Prostate gland (tissue), 2 donors: ENCODE measurements around the gene NUFIP2. TPM values are rescaled to one million over a fixed set of nuclear protein-coding genes. Genes with fewer than 3 reads are reported as not detected.
A peak's percentile ranks its signal among the peaks of the same experiment; 100 is the strongest.

Experiments used
- DNase-seq: peaks from one replicate; pipeline ENCODE4 v3.0.0-alpha.2; 2019; ENCODE audit warnings: low spot score
- H3K27ac ChIP-seq, 2 donors: fragments of 200-600 bp; sonication (generic); 2 replicates each; pipeline ENCODE4 v1.5.1; 2017 to 2019
- H3K27me3 ChIP-seq: fragments of 200-600 bp; sonication (generic); replicated peaks from 2 replicates; pipeline ENCODE4 v1.5.1; 2019; ENCODE audit not compliant: insufficient read depth
- H3K36me3 ChIP-seq, 2 donors: fragments of 200-600 bp; sonication (generic); 1 replicate in 1 of 2; 2 replicates in 1 of 2; pipeline versions ENCODE4 v1.5.1 to v1.8.1; 2017 to 2019
- H3K4me1 ChIP-seq: fragments of 200-600 bp; sonication (generic); replicated peaks from 2 replicates; pipeline ENCODE4 v1.5.1; 2019
- H3K4me3 ChIP-seq, 2 donors: fragments of 200-600 bp; sonication (generic); 2 replicates each; pipeline ENCODE4 v1.5.1; 2017 to 2019
- H3K9me3 ChIP-seq: fragments of 200-600 bp; sonication (generic); 2 replicates; pipeline ENCODE4 v1.5.1; 2017
- POLR2A ChIP-seq: fragments of 450-650 bp; IDR thresholded peaks from one replicate; pipeline ENCODE4 v1.6.1; 2016; ENCODE audit warnings: antibody characterized with exemption, mild to moderate bottlenecking
- POLR2AphosphoS5 ChIP-seq: sonication (generic); formaldehyde crosslinking; IDR thresholded peaks from one replicate; pipeline ENCODE4 v1.6.1; 2017; ENCODE audit warnings: antibody characterized with exemption
- WGBS: methylation state at CpG from one replicate; pipeline ENCODE4 v1.1.5; 2018; 5-methylcytosine and 5-hydroxymethylcytosine counted together
- intact Hi-C: fragments of 100-400 bp; cut with DNase I; formaldehyde crosslinking; loops from one replicate; pipeline ENCODE4 v1.14.2; 2022
- total RNA-seq, 2 donors: library from RNA; depleted of rRNA; stranded (reverse); fragments of >200 nt; gene quantifications; one replicate each; pipeline ENCODE4 v1.1.0, GENCODE V29; 2016
- TF ChIP-seq, protein P1 (sequence below), 4 experiments: fragments of 200-600 bp in 2 of 4; fragments of 450-650 bp in 2 of 4; sonication (generic) in 2 of 4; IDR thresholded peaks; 1 replicate in 3 of 4; 2 replicates in 1 of 4; pipeline ENCODE4 v1.5.1; 2016 to 2019; ENCODE audit warnings: antibody characterized with exemption in 4 of 4, mild to moderate bottlenecking in 2 of 4, moderate library complexity in 2 of 4

The NUFIP2 gene
- total RNA-seq, 2 donors from 2014 or later, result 21.1 to 30.6 TPM

DNA sequence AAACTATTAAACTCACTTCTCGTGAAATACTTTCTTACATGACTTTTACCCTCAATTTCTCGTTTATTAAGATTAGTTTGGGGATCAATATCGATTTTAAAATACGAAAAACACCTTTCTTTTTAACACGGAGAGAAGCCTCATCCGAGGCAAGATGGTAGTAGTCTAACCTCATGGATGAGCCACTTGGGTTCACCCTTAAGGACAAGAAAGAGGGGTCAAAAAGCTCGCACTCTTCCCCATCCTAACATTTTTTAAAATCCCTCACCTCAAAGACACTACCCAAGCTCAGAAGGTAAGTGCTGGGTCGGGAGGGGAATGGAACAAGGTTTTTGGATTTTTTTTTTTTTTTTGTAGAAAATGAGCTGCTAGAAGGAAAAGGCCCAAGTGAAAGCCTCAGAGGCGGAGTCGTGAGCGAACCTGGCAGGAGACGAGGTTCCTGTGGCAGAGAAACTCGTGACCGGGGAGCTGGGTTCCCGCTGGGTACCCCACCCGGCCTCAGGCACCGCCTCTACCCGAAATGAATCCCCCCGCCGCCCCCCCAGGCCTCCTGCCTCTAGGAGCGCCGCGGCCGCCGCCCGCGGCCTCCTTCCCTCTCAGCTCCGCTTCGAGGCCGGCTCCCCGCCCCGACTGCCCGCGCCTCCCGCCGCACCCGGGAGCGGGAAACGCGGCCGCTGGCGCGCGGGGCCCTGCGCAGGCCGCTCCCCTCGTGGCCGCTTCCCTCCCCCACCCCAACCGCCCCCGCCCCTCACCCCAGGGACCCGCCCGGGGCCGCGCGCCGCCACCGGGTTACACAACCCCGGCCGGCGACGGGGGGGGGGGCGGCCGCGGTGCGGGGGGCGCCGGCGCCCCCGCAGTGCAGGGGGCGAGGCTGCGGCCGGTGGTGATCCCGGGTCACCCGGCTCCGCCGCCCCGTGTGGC is 1.6 kb downstream of the NUFIP2 start:
- H3K27ac ChIP-seq, result peak overlapping the region; percentile 92 to 99
- H3K4me1 ChIP-seq, result peaks cover 6% of the 10 kb centered on the region
- no peaks in the 10 kb centered on the region for H3K27me3 ChIP-seq
- intact Hi-C loops, result loop anchor here (2.0 to 5.0 kb wide), 2 partner anchors 40 to 144 kb away; no protein-coding TSS in a partner anchor
- WGBS, result under 1% methylated on average over 37 of the region's 77 CpGs
- peak overlapping the region; percentile 72 to 92 for H3K4me3 ChIP-seq
- DNase-seq, result peak; percentile 66
- TF ChIP-seq POLR2A (no peak), POLR2AphosphoS5 (peak; percentile 40)
- TF ChIP-seq, protein P1, sequence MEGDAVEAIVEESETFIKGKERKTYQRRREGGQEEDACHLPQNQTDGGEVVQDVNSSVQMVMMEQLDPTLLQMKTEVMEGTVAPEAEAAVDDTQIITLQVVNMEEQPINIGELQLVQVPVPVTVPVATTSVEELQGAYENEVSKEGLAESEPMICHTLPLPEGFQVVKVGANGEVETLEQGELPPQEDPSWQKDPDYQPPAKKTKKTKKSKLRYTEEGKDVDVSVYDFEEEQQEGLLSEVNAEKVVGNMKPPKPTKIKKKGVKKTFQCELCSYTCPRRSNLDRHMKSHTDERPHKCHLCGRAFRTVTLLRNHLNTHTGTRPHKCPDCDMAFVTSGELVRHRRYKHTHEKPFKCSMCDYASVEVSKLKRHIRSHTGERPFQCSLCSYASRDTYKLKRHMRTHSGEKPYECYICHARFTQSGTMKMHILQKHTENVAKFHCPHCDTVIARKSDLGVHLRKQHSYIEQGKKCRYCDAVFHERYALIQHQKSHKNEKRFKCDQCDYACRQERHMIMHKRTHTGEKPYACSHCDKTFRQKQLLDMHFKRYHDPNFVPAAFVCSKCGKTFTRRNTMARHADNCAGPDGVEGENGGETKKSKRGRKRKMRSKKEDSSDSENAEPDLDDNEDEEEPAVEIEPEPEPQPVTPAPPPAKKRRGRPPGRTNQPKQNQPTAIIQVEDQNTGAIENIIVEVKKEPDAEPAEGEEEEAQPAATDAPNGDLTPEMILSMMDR (IDR thresholded peaks at IDR 0.05), result no peak
- peaks cover 0 to under 1% of the 10 kb centered on the region in 2 donors for H3K36me3 ChIP-seq
- H3K9me3 ChIP-seq, result no peaks in the 10 kb centered on the region

DNA sequence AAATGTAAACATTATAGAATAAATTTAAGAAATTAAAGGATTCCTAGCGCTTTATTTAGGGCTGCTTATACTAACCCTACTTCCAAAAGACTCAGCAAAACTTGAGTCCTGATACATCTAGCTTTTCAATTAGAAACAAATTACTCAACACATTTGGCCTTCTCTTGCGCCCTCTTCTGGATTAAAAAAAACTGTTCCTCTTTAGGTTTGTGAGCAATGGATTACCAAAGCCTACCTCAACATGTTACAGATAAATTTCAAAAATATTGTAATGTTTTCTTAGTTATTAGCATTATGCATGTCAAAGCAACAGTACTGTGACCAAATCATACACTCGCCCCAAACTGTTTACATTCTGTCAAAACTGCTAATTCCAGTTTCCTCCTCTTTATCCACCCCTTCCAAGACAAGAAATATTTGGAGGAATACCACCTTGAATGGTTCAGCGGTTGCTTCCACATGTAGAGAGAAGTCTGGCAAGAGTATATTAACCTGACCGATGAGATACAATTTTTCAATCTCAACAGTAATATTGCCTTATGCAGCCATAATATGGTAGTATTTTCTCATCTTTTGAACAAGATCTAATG is 2.7 kb downstream of the NUFIP2 start:
- no peaks in the 10 kb centered on the region for H3K27me3 ChIP-seq
- peak overlapping the region; percentile 92 to 99 for H3K27ac ChIP-seq
- TF ChIP-seq POLR2AphosphoS5 (peak; percentile 63), POLR2A (no peak)
- TF ChIP-seq, protein P1 (IDR thresholded peaks at IDR 0.05), result peak; percentile 35 to 83 (median 70)
- peaks cover 6% of the 10 kb centered on the region for H3K4me1 ChIP-seq
- no peaks in the 10 kb centered on the region for H3K9me3 ChIP-seq
- 12% methylated on average over 5 of the region's 5 CpGs for WGBS
- H3K36me3 ChIP-seq, result peaks cover 0 to 6% of the 10 kb centered on the region in 2 donors
- peak; percentile 48 for DNase-seq
- peak overlapping the region; percentile 72 to 92 for H3K4me3 ChIP-seq
- intact Hi-C loops, result loop anchor here (5.0 kb wide), 1 partner anchor 39 kb away; no protein-coding TSS in a partner anchor

DNA sequence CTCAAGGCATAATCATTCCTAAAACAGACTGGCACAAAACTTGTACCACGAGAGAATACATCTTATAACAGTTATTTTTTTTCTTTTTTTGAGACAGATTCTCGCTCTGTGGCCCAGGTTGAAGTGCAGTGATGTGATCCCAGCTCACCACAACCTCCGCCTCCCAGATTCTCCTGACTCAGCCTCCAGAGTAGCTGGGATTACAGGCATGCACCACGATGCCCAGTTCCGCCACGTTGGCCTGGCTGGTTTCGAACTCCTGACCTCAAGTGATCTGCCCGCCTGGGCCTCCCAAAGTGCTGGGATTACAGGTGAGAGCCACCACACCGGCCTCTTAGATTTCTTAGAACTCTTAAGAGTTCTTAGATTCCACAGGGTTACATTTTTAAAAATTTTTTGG is 4.1 kb downstream of the NUFIP2 start:
- WGBS, result 89% methylated on average over 9 of the region's 9 CpGs
- Histone ChIP-seq H3K9me3 (no peaks in the 10 kb centered on the region), H3K36me3 (peaks cover 0 to 9% of the 10 kb centered on the region in 2 donors), H3K4me1 (peaks cover 6% of the 10 kb centered on the region), H3K27ac (no peak overlapping the region), H3K4me3 (no peak overlapping the region), H3K27me3 (no peaks in the 10 kb centered on the region)
- TF ChIP-seq POLR2A, result no peak
- TF ChIP-seq, protein P1 (IDR thresholded peaks at IDR 0.05), result no peak
- TF ChIP-seq POLR2AphosphoS5, result no peak
- DNase-seq, result no peak
- intact Hi-C loops, result loop anchor here (5.0 kb wide), 2 partner anchors 38 to 48 kb away; no protein-coding TSS in a partner anchor

DNA sequence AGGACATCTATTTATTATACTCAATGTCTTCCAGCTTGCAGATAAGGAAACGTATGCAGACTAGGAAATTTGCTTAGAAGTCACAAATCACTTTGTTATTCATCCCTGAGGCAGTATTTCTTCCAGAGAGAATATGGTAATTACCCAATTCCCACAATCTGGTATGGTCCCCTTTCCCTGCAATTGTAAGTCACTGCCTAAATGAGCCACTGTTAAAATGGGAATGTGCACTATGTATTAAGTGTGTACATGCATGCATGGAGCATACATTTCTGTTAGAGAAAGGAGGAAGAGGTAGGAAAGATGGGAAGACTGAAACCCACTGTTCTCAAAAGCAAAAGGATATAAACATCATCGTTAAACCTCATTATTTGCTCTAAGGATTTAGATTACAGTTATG is 10.0 kb downstream of the NUFIP2 start:
- Histone ChIP-seq H3K9me3 (no peaks in the 10 kb centered on the region), H3K4me3 (no peak overlapping the region), H3K27me3 (no peaks in the 10 kb centered on the region), H3K36me3 (peaks cover 0 to 9% of the 10 kb centered on the region in 2 donors), H3K4me1 (peaks cover 2% of the 10 kb centered on the region), H3K27ac (no peak overlapping the region)
- no peak for TF ChIP-seq POLR2A
- TF ChIP-seq POLR2AphosphoS5, result no peak
- TF ChIP-seq, protein P1 (IDR thresholded peaks at IDR 0.05), result no peak
- 41% methylated on average over 2 of the region's 2 CpGs for WGBS
- intact Hi-C loops, result no loop called here
- DNase-seq, result no peak
